Endodermal cell (in vitro differentiated cells): ENCODE measurements around the gene TMTC1. TPM values are rescaled to one million over a fixed set of nuclear protein-coding genes. Genes with fewer than 3 reads are reported as not detected.

ENCODE experiments used
- DNase-seq: peaks from one replicate; pipeline ENCODE4 v3.0.0-alpha.2; 2017
- H3K27ac ChIP-seq: 2 replicates; pipeline ENCODE4 v1.5.1; 2013; ENCODE audit warnings: mild to moderate bottlenecking, low read depth, low read length, moderate library complexity
- H3K27me3 ChIP-seq: 2 replicates; pipeline ENCODE4 v1.6.1; 2013; ENCODE audit warnings: mild to moderate bottlenecking, low read length, moderate library complexity; ENCODE audit not compliant: insufficient read depth, control insufficient read depth, poor library complexity, severe bottlenecking
- H3K36me3 ChIP-seq: 2 replicates; pipeline ENCODE4 v1.7.0; 2013; ENCODE audit warnings: mild to moderate bottlenecking, low read length, moderate library complexity; ENCODE audit not compliant: control insufficient read depth, insufficient read depth
- H3K4me1 ChIP-seq: one replicate; pipeline ENCODE4 v1.7.0; 2013; ENCODE audit warnings: low read length; ENCODE audit not compliant: control insufficient read depth, insufficient read depth
- H3K4me3 ChIP-seq: 2 replicates; pipeline ENCODE4 v1.5.1; 2013; ENCODE audit warnings: mild to moderate bottlenecking, low read length, moderate library complexity
- H3K9ac ChIP-seq: 2 replicates; pipeline ENCODE4 v1.6.1; 2013; ENCODE audit warnings: mild to moderate bottlenecking, low read length, moderate library complexity; ENCODE audit not compliant: poor library complexity, severe bottlenecking; ENCODE audit errors: extremely low read depth
- H3K9me3 ChIP-seq: 2 replicates; pipeline ENCODE4 v1.6.1; 2013; ENCODE audit warnings: mild to moderate bottlenecking, low read length, moderate library complexity; ENCODE audit not compliant: control insufficient read depth
- H3K27ac Mint-ChIP-seq: 2 replicates; pipeline ENCODE4 v1.8.0; 2020; ENCODE audit warnings: mixed read lengths
- H3K27me3 Mint-ChIP-seq: 2 replicates; pipeline ENCODE4 v1.8.0; 2021; ENCODE audit warnings: mild to moderate bottlenecking, mixed read lengths; ENCODE audit not compliant: insufficient read depth
- H3K36me3 Mint-ChIP-seq: 2 replicates; pipeline ENCODE4 v1.8.0; 2020; ENCODE audit warnings: low read depth, mixed read lengths
- H3K4me1 Mint-ChIP-seq: 2 replicates; pipeline ENCODE4 v1.8.0; 2020; ENCODE audit warnings: mixed read lengths
- H3K4me3 Mint-ChIP-seq: 2 replicates; pipeline ENCODE4 v1.8.0; 2020; ENCODE audit warnings: mild to moderate bottlenecking, moderate library complexity, mixed read lengths
- H3K9me3 Mint-ChIP-seq: 2 replicates; pipeline ENCODE4 v1.8.0; 2020; ENCODE audit warnings: mild to moderate bottlenecking, mixed read lengths
- CTCF ChIP-seq: fragments of 200-600 bp; sonication (generic); conservative IDR thresholded peaks from 2 replicates; pipeline ENCODE4 v1.5.0; 2021; ENCODE audit warnings: antibody characterized with exemption, mild to moderate bottlenecking
- WGBS, 2 experiments: methylation state at CpG; one replicate each; pipeline versions ENCODE4 v1.1.5 to v1.1.7; 2013; ENCODE audit warnings: missing lambda C conversion rate in 2 of 2, mixed read lengths in 1 of 2; ENCODE audit not compliant: insufficient coverage in 1 of 2, insufficient read length in 1 of 2; 5-methylcytosine and 5-hydroxymethylcytosine counted together
- total RNA-seq, 2 donors: library from RNA; stranded (reverse); fragmentation: NEBNext Ultra II Directional in 1 of 2; extraction: Animal tissue kit (Norgen Biotek cat#: 25700) in 1 of 2; gene quantifications; 2 replicates in 1 of 2; 3 replicates in 1 of 2; pipeline ENCODE4 v1.2.1, GENCODE V29; 2021

TMTC1 gene
- total RNA-seq, 2 donors from 2014 or later, result 31.6 to 71.0 TPM

- Histone ChIP-seq H3K9ac (no peak overlapping the region), H3K9me3 (no peaks in the 10 kb centered on the region), H3K36me3 (peaks cover 35% of the 10 kb centered on the region), H3K27me3 (no peaks in the 10 kb centered on the region), H3K4me3 (no peak overlapping the region), H3K27ac (no peak overlapping the region), H3K4me1 (peaks cover 6% of the 10 kb centered on the region)
- H3K9me3 Mint-ChIP-seq, result no peaks in the 10 kb centered on the region
- DNase-seq, result no peak
- no peak overlapping the region for H3K27ac Mint-ChIP-seq
- no peak overlapping the region for H3K4me3 Mint-ChIP-seq
- no peaks in the 10 kb centered on the region for H3K27me3 Mint-ChIP-seq
- TF ChIP-seq CTCF, result no peak
- H3K36me3 Mint-ChIP-seq, result peaks cover 74% of the 10 kb centered on the region
- H3K4me1 Mint-ChIP-seq, result peaks cover 23% of the 10 kb centered on the region
These were observed 32.9 kb downstream of the TMTC1 start for GRCh38 chr12:29750928-29751220.

- 71% methylated on average over 1 of the region's 1 CpG; no CpG with 5 or more reads in 1 of the 2 experiments for WGBS, 2 experiments
- Histone ChIP-seq H3K4me3 (no peak overlapping the region), H3K9ac (no peak overlapping the region), H3K27ac (no peak overlapping the region), H3K27me3 (no peaks in the 10 kb centered on the region), H3K36me3 (peaks cover 35% of the 10 kb centered on the region), H3K9me3 (no peaks in the 10 kb centered on the region), H3K4me1 (peaks cover 2% of the 10 kb centered on the region)
- TF ChIP-seq CTCF, result no peak
- Mint-ChIP-seq H3K4me1 (peaks cover 17% of the 10 kb centered on the region), H3K4me3 (no peak overlapping the region), H3K9me3 (no peaks in the 10 kb centered on the region), H3K36me3 (peaks cover 76% of the 10 kb centered on the region), H3K27ac (peak overlapping the region; percentile 3), H3K27me3 (no peaks in the 10 kb centered on the region)
- DNase-seq, result no peak
These were observed 33.4 kb downstream of the TMTC1 start for GRCh38 chr12:29750131-29750927.

GRCh38 chr12:29744365-29744764 is 39.4 kb downstream of the TMTC1 start:
- Histone ChIP-seq H3K9me3 (no peaks in the 10 kb centered on the region), H3K4me1 (no peaks in the 10 kb centered on the region), H3K9ac (no peak overlapping the region), H3K27me3 (no peaks in the 10 kb centered on the region), H3K36me3 (peaks cover 28% of the 10 kb centered on the region), H3K4me3 (no peak overlapping the region), H3K27ac (no peak overlapping the region)
- Mint-ChIP-seq H3K27me3 (no peaks in the 10 kb centered on the region), H3K4me3 (no peak overlapping the region), H3K9me3 (peaks cover 3% of the 10 kb centered on the region), H3K36me3 (peaks cover 72% of the 10 kb centered on the region), H3K27ac (no peak overlapping the region), H3K4me1 (peaks cover under 1% of the 10 kb centered on the region)
- no peak for TF ChIP-seq CTCF
- WGBS, 2 experiments, result 0% methylated on average over 1 of the region's 1 CpG
- DNase-seq, result no peak
